BLaER1 treated with 17β-estradiol and CSF1 and Interleukin-3, amounts not matched to agents 10 nM and 100 nM (cell line): ENCODE measurements around the gene GORASP1.

Source experiments
- H3K27ac ChIP-seq, 11 experiments: shearing (Covaris generic); formaldehyde crosslinking; 2 replicates each; pipeline ENCODE4 v1.8.1; 2022
- H3K27me3 ChIP-seq, 11 experiments: shearing (Covaris generic); formaldehyde crosslinking; 2 replicates each; pipeline ENCODE4 v1.8.1; 2022
- H3K36me3 ChIP-seq, 11 experiments: shearing (Covaris generic); formaldehyde crosslinking; 2 replicates each; pipeline ENCODE4 v1.8.1; 2022
- H3K4me1 ChIP-seq, 10 experiments: shearing (Covaris generic); formaldehyde crosslinking; 2 replicates each; pipeline ENCODE4 v1.8.1; 2022
- H3K4me2 ChIP-seq, 11 experiments: shearing (Covaris generic); formaldehyde crosslinking; 2 replicates each; pipeline ENCODE4 v1.8.1; 2022
- H3K4me3 ChIP-seq, 10 experiments: shearing (Covaris generic); formaldehyde crosslinking; 2 replicates each; pipeline ENCODE4 v1.8.1; 2022
- H3K9ac ChIP-seq, 11 experiments: shearing (Covaris generic); formaldehyde crosslinking; 2 replicates each; pipeline ENCODE4 v1.8.1; 2022
- H3K9me3 ChIP-seq, 11 experiments: shearing (Covaris generic); formaldehyde crosslinking; replicated peaks in 1 of 11; 2 replicates each; pipeline ENCODE4 v1.8.1; 2022
- H4K20me1 ChIP-seq, 11 experiments: shearing (Covaris generic); formaldehyde crosslinking; 2 replicates each; pipeline ENCODE4 v1.8.1; 2022
- Cebpa-rat ChIP-seq, 11 experiments: shearing (Covaris generic); IDR thresholded peaks; 2 replicates each; pipeline ENCODE4 v1.8.1; 2022

Gene GORASP1

DNA sequence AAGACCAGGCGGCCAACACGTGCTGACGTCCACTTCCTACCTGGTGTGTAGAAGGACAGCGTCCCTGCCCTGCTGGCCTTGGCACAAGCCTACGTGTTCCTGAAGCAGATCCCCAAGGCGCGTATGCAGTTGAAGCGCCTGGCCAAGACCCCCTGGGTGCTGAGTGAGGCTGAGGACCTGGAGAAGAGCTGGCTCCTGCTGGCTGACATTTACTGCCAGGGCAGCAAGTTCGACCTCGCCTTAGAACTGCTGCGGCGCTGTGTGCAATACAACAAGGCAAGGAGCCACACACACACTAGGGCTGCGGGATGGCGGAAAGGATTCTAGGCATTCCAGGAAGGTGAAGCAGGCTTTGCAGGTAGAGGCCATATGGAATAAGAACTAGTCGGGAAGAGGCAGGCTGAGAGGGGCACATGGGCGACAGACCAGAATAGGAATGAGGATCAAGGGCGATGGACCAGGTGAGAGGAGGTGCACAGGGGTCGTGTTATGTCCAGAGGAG is 30.1 kb upstream of the GORASP1 start:
- H3K9me3 ChIP-seq: no peaks in the 10 kb centered on the region
- H3K4me2 ChIP-seq: no peak overlapping the region

GRCh38 chr3:39136533-39137434 is 29.4 kb upstream of the GORASP1 start:
- Histone ChIP-seq H3K36me3 (peaks cover 17 to 41% (median 28%) of the 10 kb centered on the region in 11 experiments; a peak in 21 of 22 replicates), H3K4me1 (peaks cover 18 to 43% (median 34%) of the 10 kb centered on the region in 10 experiments), H3K4me2 (no peak overlapping the region), H3K27ac (no peak overlapping the region), H3K27me3 (no peaks in the 10 kb centered on the region), H3K9ac (no peak overlapping the region), H3K9me3 (no peaks in the 10 kb centered on the region), H4K20me1 (peaks cover 10 to 54% (median 19%) of the 10 kb centered on the region in 11 experiments; a peak in 20 of 22 replicates), H3K4me3 (no peak overlapping the region)
- no peak for TF ChIP-seq Cebpa-rat (IDR thresholded peaks at IDR 0.05)

More for the DNA sequence above, 30.1 kb upstream of the GORASP1 start:
- no peak overlapping the region for H3K4me3 ChIP-seq
- H3K27ac ChIP-seq: no peak overlapping the region
- peaks cover 17 to 61% (median 26%) of the 10 kb centered on the region in 11 experiments; a peak in 21 of 22 replicates for H4K20me1 ChIP-seq
- H3K36me3 ChIP-seq: peaks cover 24 to 48% (median 35%) of the 10 kb centered on the region in 11 experiments
- no peak for TF ChIP-seq Cebpa-rat (IDR thresholded peaks at IDR 0.05)
- peaks cover 22 to 44% (median 37%) of the 10 kb centered on the region in 10 experiments for H3K4me1 ChIP-seq
- no peaks in the 10 kb centered on the region for H3K27me3 ChIP-seq
- H3K9ac ChIP-seq: no peak overlapping the region

- no peaks in the 10 kb centered on the region for H3K27me3 ChIP-seq
- H3K36me3 ChIP-seq: peaks cover 4 to 26% (median 14%) of the 10 kb centered on the region in 11 experiments; a peak in 19 of 22 replicates
- H3K9me3 ChIP-seq: no peaks in the 10 kb centered on the region
- no peak overlapping the region for H3K4me2 ChIP-seq
- H3K27ac ChIP-seq: no peak overlapping the region
- no peak for TF ChIP-seq Cebpa-rat (IDR thresholded peaks at IDR 0.05)
- no peak overlapping the region for H3K9ac ChIP-seq
- H3K4me1 ChIP-seq: peaks cover 20 to 35% (median 27%) of the 10 kb centered on the region in 10 experiments
- H4K20me1 ChIP-seq: peaks cover 0 to 39% (median 4%) of the 10 kb centered on the region in 11 experiments; a peak in 13 of 22 replicates
- no peak overlapping the region for H3K4me3 ChIP-seq
Observed at GRCh38 chr3:39135170-39135805, 27.9 kb upstream of the GORASP1 start.

GRCh38 chr3:39134305-39134704 is 26.9 kb upstream of the GORASP1 start:
- Histone ChIP-seq H3K9ac (no peak overlapping the region), H3K27me3 (no peaks in the 10 kb centered on the region), H3K9me3 (no peaks in the 10 kb centered on the region), H3K27ac (no peak overlapping the region), H3K4me3 (no peak overlapping the region), H3K36me3 (peaks cover 0 to 17% (median 9%) of the 10 kb centered on the region in 11 experiments; a peak in 7 of 22 replicates), H4K20me1 (peaks cover 0 to 29% (median 0%) of the 10 kb centered on the region in 11 experiments; a peak in 7 of 22 replicates), H3K4me2 (peak overlapping the region in 3 of 11 experiments; percentile 20 to 21 (median 21); a peak in 3 of 22 replicates), H3K4me1 (peaks cover 11 to 41% (median 30%) of the 10 kb centered on the region in 10 experiments)
- no peak for TF ChIP-seq Cebpa-rat (IDR thresholded peaks at IDR 0.05)

DNA sequence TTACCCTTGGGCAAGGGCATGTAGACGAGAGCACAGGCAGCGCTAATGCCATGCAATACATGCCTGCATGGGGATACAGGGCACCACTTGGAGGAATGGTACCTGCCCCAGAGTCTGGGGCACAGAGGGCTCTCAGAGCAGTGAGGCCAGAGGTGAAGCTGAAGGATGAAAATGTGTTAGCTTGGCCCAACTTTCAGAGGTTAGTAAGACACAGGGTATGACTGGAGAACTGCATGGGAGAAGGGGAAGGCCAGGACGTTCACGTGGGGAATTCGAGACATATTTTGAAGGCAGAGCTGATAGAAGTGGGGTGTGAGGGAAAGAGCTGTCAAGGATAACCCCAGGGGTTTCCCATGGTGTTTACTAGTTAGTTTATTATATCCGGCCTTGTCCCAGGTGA is 26.4 kb upstream of the GORASP1 start:
- Histone ChIP-seq H3K4me3 (no peak overlapping the region), H3K27ac (no peak overlapping the region), H3K4me2 (no peak overlapping the region; a peak in 1 of 22 replicates), H4K20me1 (peaks cover 0 to 25% (median 0%) of the 10 kb centered on the region in 11 experiments; a peak in 6 of 22 replicates), H3K9ac (no peak overlapping the region), H3K4me1 (peaks cover 6 to 46% (median 34%) of the 10 kb centered on the region in 10 experiments), H3K9me3 (no peaks in the 10 kb centered on the region), H3K27me3 (no peaks in the 10 kb centered on the region), H3K36me3 (peaks cover 0 to 17% (median 9%) of the 10 kb centered on the region in 11 experiments; a peak in 7 of 22 replicates)
- TF ChIP-seq Cebpa-rat (IDR thresholded peaks at IDR 0.05): no peak

- Histone ChIP-seq H3K9ac (no peak overlapping the region), H3K36me3 (peaks cover 0 to 12% (median 4%) of the 10 kb centered on the region in 11 experiments; a peak in 6 of 22 replicates), H3K4me3 (no peak overlapping the region), H4K20me1 (peaks cover 0 to 18% (median 0%) of the 10 kb centered on the region in 11 experiments; a peak in 6 of 22 replicates), H3K27me3 (no peaks in the 10 kb centered on the region), H3K9me3 (no peaks in the 10 kb centered on the region), H3K27ac (no peak overlapping the region), H3K4me2 (no peak overlapping the region), H3K4me1 (peaks cover 8 to 53% (median 38%) of the 10 kb centered on the region in 10 experiments)
- no peak for TF ChIP-seq Cebpa-rat (IDR thresholded peaks at IDR 0.05)
Observed at GRCh38 chr3:39133093-39133490, 25.7 kb upstream of the GORASP1 start.

GRCh38 chr3:39132096-39133092 is 25.0 kb upstream of the GORASP1 start:
- Histone ChIP-seq H4K20me1 (peaks cover 0 to 11% (median 0%) of the 10 kb centered on the region in 11 experiments; a peak in 1 of 22 replicates), H3K27me3 (no peaks in the 10 kb centered on the region), H3K36me3 (peaks cover 0 to 6% (median 0%) of the 10 kb centered on the region in 11 experiments; a peak in 4 of 22 replicates), H3K4me1 (peaks cover 15 to 60% (median 45%) of the 10 kb centered on the region in 10 experiments), H3K4me3 (no peak overlapping the region), H3K4me2 (peak overlapping the region in 3 of 11 experiments; percentile 1 to 98 (median 12); a peak in 4 of 22 replicates), H3K9ac (no peak overlapping the region), H3K9me3 (no peaks in the 10 kb centered on the region), H3K27ac (no peak overlapping the region)
- TF ChIP-seq Cebpa-rat (IDR thresholded peaks at IDR 0.05): no peak
